LHCN-M2 (cell line): ENCODE data around the gene SECISBP2L. TPM values are rescaled to one million over a fixed set of nuclear protein-coding genes. Genes with fewer than 3 reads are reported as not detected.

Experiments used
- DNase-seq: peaks from one replicate; pipeline ENCODE4 v3.0.0-alpha.2; 2012; ENCODE audit warnings: low read depth
- total RNA-seq: library from RNA; depleted of rRNA; stranded (reverse); fragments of >200 nt; gene quantifications from 2 replicates; pipeline ENCODE4 v1.2.3, GENCODE V29; 2014; rRNA removed

SECISBP2L gene
- total RNA-seq, 1 experiment from 2014 or later = 30.3 TPM

GRCh38 chr15:48967336-48967735, 78.9 kb downstream of the SECISBP2L start:
- DNase-seq = peak; percentile 25

GRCh38 chr15:48966595-48967301, 79.5 kb downstream of the SECISBP2L start:
- peak; percentile 92 for DNase-seq

- DNase-seq = peak; percentile 81
These were observed 80.3 kb downstream of the SECISBP2L start for GRCh38 chr15:48965972-48966371.

GRCh38 chr15:48964898-48965297, 81.3 kb downstream of the SECISBP2L start:
- no peak for DNase-seq

- DNase-seq = peak; percentile 87
These were observed 82.6 kb downstream of the SECISBP2L start, which contains the start of gene SHC4 for GRCh38 chr15:48963524-48964113. Gene SHC4 (minus strand): TSS chr15:48963919. CDS start chr15:48963015, 904 bp downstream.

GRCh38 chr15:48962662-48963523, 83.4 kb downstream of the SECISBP2L start:
- DNase-seq = peak; percentile 49

GRCh38 chr15:48955967-48956366, 90.3 kb downstream of the SECISBP2L start:
- DNase-seq = no peak

GRCh38 chr15:48955370-48955769, 90.9 kb downstream of the SECISBP2L start:
- DNase-seq = no peak

- peak; percentile 34 for DNase-seq
These were observed 91.7 kb downstream of the SECISBP2L start for GRCh38 chr15:48954538-48954937.

GRCh38 chr15:48946840-48947187, 99.4 kb downstream of the SECISBP2L start:
- no peak for DNase-seq

- DNase-seq = peak; percentile 39
These were observed 100.0 kb downstream of the SECISBP2L start for GRCh38 chr15:48946074-48946839.

GRCh38 chr15:48945386-48945785, 100.9 kb downstream of the SECISBP2L start:
- DNase-seq = no peak

- DNase-seq = no peak
These were observed 104.3 kb downstream of the SECISBP2L start for GRCh38 chr15:48941904-48942303.

- peak; percentile 94 for DNase-seq
These were observed 105.7 kb downstream of the SECISBP2L start for GRCh38 chr15:48940508-48940907.

- peak; percentile 96 for DNase-seq
These were observed 106.6 kb downstream of the SECISBP2L start for GRCh38 chr15:48939648-48940047.

Other genes starting within 250 kb of the SECISBP2L start
- gene CEP152, start 235.4 kb downstream of the SECISBP2L start, total RNA-seq = 10.0 and 12.4 TPM in 2 replicates
- gene EID1, start 168.3 kb downstream of the SECISBP2L start, total RNA-seq = 229 and 243 TPM in 2 replicates
- 2.1 and 2.4 TPM in 2 replicates for gene SHC4, start 82.5 kb downstream of the SECISBP2L start, total RNA-seq
- gene COPS2, start 109.2 kb upstream of the SECISBP2L start, total RNA-seq = 61.0 and 69.6 TPM in 2 replicates
- 26.3 and 27.7 TPM in 2 replicates for gene GALK2, start 123.8 kb upstream of the SECISBP2L start, total RNA-seq